ENCODE measurements around the gene THEM4.

DNA sequence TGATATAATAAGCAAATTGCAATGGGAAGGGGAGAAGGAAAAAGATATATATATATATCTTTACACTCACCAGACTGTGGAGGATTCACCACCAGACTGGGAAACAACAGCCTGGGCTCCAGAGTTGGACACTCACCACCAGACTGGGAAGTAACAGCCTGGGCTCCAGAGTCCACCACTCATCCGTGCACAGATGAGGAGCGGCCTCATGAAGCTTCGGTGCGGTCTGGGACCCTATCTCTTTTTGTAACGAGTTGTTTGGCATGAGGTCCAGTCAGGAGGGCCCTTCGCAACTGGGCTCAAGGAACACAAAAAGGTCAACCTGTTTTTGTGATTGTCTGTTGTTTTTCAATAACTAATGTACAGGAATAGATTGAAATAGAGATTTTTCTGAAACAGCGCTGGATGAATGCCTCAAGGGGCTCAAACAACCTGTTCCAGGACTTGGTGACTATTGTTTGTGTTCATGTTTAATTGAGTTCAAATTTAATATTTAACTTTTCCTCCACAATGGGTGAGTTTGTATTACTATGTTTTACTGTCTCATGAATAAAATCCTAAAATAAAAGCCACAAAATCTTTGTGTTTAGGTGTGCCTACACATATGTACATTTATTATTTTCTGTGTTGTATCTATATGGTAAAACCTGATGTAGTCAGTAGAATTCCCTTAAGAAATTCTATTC is 44.2 kb upstream of the THEM4 start:
- TF ChIP-seq, protein P1, sequence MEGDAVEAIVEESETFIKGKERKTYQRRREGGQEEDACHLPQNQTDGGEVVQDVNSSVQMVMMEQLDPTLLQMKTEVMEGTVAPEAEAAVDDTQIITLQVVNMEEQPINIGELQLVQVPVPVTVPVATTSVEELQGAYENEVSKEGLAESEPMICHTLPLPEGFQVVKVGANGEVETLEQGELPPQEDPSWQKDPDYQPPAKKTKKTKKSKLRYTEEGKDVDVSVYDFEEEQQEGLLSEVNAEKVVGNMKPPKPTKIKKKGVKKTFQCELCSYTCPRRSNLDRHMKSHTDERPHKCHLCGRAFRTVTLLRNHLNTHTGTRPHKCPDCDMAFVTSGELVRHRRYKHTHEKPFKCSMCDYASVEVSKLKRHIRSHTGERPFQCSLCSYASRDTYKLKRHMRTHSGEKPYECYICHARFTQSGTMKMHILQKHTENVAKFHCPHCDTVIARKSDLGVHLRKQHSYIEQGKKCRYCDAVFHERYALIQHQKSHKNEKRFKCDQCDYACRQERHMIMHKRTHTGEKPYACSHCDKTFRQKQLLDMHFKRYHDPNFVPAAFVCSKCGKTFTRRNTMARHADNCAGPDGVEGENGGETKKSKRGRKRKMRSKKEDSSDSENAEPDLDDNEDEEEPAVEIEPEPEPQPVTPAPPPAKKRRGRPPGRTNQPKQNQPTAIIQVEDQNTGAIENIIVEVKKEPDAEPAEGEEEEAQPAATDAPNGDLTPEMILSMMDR (IDR thresholded peaks at IDR 0.05) = no peak
- TF ChIP-seq POLR2A (IDR thresholded peaks at IDR 0.05) = no peak

All from testis (tissue), 2 donors.